ENCODE measurements around the gene TOP1.
"Not testable (repeated sequence)": the region's sequence is repeated elsewhere in the genome, so short reads cannot be mapped to it uniquely, and the experiment has no call there.

TOP1 gene

GRCh38 chr20:41110930-41111577 is 82.4 kb downstream of the TOP1 start:
- no peak overlapping the region for H3K27ac ChIP-seq (ENCODE audit: low read length)
- no peaks in the 10 kb centered on the region for H3K27me3 ChIP-seq (ENCODE audit: control insufficient read depth, insufficient read depth, low read length)
- no peaks in the 10 kb centered on the region for H3K4me1 ChIP-seq (ENCODE audit: control insufficient read depth, low read depth, low read length)
- H3K9ac ChIP-seq (ENCODE audit: low read length), result no peak overlapping the region
- H3K4me3 ChIP-seq (ENCODE audit: low read length), result no peak overlapping the region
- H3K9me3 ChIP-seq (ENCODE audit: control insufficient read depth, low read depth, low read length), result no peaks in the 10 kb centered on the region
- peaks cover 72% of the 10 kb centered on the region for H3K36me3 ChIP-seq (ENCODE audit: control insufficient read depth, low read depth, low read length)

GRCh38 chr20:41111578-41111951 is 82.9 kb downstream of the TOP1 start:
- Histone ChIP-seq H3K36me3 (ENCODE audit: control insufficient read depth, low read depth, low read length) (peaks cover 75% of the 10 kb centered on the region), H3K9me3 (ENCODE audit: control insufficient read depth, low read depth, low read length) (no peaks in the 10 kb centered on the region), H3K4me3 (ENCODE audit: low read length) (no peak overlapping the region), H3K9ac (ENCODE audit: low read length) (no peak overlapping the region), H3K4me1 (ENCODE audit: control insufficient read depth, low read depth, low read length) (no peaks in the 10 kb centered on the region), H3K27ac (ENCODE audit: low read length) (no peak overlapping the region), H3K27me3 (ENCODE audit: control insufficient read depth, insufficient read depth, low read length) (no peaks in the 10 kb centered on the region)

GRCh38 chr20:41116282-41116956 is 87.8 kb downstream of the TOP1 start:
- H3K27me3 ChIP-seq (ENCODE audit: control insufficient read depth, insufficient read depth, low read length), result no peaks in the 10 kb centered on the region
- H3K9ac ChIP-seq (ENCODE audit: low read length), result no peak overlapping the region
- H3K9me3 ChIP-seq (ENCODE audit: control insufficient read depth, low read depth, low read length), result no peaks in the 10 kb centered on the region
- H3K4me1 ChIP-seq (ENCODE audit: control insufficient read depth, low read depth, low read length), result no peaks in the 10 kb centered on the region
- H3K36me3 ChIP-seq (ENCODE audit: control insufficient read depth, low read depth, low read length), result peaks cover 88% of the 10 kb centered on the region
- no peak overlapping the region for H3K4me3 ChIP-seq (ENCODE audit: low read length)
- H3K27ac ChIP-seq (ENCODE audit: low read length), result no peak overlapping the region

GRCh38 chr20:41118159-41118558 is 89.5 kb downstream of the TOP1 start:
- H3K4me1 ChIP-seq (ENCODE audit: control insufficient read depth, low read depth, low read length); H3K4me3 ChIP-seq (ENCODE audit: low read length); H3K9me3 ChIP-seq (ENCODE audit: control insufficient read depth, low read depth, low read length); H3K27ac ChIP-seq (ENCODE audit: low read length); H3K27me3 ChIP-seq (ENCODE audit: control insufficient read depth, insufficient read depth, low read length); H3K9ac ChIP-seq (ENCODE audit: low read length): not testable (repeated sequence)
- H3K36me3 ChIP-seq (ENCODE audit: control insufficient read depth, low read depth, low read length), result peaks cover 88% of the 10 kb centered on the region

GRCh38 chr20:41118632-41119031 is 90.0 kb downstream of the TOP1 start:
- no peak overlapping the region for H3K9ac ChIP-seq (ENCODE audit: low read length)
- no peaks in the 10 kb centered on the region for H3K9me3 ChIP-seq (ENCODE audit: control insufficient read depth, low read depth, low read length)
- no peak overlapping the region for H3K27ac ChIP-seq (ENCODE audit: low read length)
- H3K4me1 ChIP-seq (ENCODE audit: control insufficient read depth, low read depth, low read length), result no peaks in the 10 kb centered on the region
- no peaks in the 10 kb centered on the region for H3K27me3 ChIP-seq (ENCODE audit: control insufficient read depth, insufficient read depth, low read length)
- H3K4me3 ChIP-seq (ENCODE audit: low read length), result no peak overlapping the region
- H3K36me3 ChIP-seq (ENCODE audit: control insufficient read depth, low read depth, low read length), result peaks cover 88% of the 10 kb centered on the region

DNA sequence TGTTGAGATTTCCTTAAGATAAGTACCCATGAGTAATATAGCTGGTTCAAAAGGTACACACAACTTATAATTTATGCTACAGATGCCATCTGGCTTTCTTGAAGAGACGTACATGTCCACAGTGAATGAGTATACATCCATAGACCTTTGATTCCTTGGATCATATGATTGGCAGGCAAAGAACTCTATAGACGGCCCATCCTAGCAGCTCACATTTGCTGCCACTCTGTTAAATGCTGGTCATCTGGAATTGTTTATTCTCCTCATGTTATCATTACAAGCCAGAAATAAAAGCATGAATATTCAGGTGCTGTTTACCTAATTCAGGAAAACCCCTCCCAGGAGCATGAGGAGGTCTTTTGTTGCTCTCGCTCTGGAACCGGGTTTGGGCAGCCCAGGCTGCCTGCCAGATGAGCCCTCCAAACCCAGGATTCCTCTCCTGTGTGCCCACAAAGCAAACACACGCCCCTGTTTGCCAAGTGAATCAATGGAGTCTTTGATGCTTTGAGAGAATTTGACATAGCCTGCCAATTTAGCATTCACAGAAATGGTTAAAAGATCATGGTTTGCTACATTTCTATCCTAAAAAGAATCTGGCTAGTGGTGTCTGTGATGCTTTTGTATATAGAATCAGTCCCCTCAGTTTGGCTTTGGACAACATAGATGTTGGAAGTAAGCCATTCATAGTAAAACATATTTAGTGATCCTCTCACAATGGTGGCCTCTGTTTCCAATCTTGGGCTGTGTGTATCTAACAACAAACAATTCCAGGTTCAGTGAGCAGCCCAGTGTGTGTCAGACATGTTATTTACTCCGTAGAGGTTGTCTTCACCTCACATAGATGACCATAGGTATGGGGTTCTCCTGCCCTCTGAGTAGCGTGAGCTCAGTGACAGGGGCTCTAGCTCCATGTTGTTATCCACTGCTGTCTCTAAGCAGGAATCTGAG is 91.3 kb downstream of the TOP1 start:
- no peaks in the 10 kb centered on the region for H3K4me1 ChIP-seq (ENCODE audit: control insufficient read depth, low read depth, low read length)
- no peaks in the 10 kb centered on the region for H3K27me3 ChIP-seq (ENCODE audit: control insufficient read depth, insufficient read depth, low read length)
- H3K9ac ChIP-seq (ENCODE audit: low read length), result no peak overlapping the region
- H3K4me3 ChIP-seq (ENCODE audit: low read length), result no peak overlapping the region
- H3K9me3 ChIP-seq (ENCODE audit: control insufficient read depth, low read depth, low read length), result no peaks in the 10 kb centered on the region
- H3K36me3 ChIP-seq (ENCODE audit: control insufficient read depth, low read depth, low read length), result peaks cover 84% of the 10 kb centered on the region
- H3K27ac ChIP-seq (ENCODE audit: low read length), result no peak overlapping the region

DNA sequence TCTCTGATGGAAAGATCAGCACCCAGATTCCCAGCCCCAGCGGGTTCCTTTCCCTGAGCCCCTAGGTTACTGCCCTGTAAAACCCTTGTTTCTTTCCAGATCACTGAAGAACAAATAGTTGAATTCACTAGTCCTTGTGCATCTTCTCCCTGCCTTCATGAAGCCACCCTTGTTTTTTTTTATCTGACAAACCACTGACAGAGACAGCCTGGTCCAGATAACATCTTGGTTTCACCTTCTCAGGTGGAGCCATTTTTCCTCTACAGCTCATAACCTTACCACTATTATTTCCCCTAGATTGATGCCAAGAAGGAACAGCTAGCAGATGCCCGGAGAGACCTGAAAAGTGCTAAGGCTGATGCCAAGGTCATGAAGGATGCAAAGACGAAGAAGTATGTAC is 92.8 kb downstream of the TOP1 start:
- Histone ChIP-seq H3K27ac (ENCODE audit: low read length) (no peak overlapping the region), H3K36me3 (ENCODE audit: control insufficient read depth, low read depth, low read length) (peaks cover 82% of the 10 kb centered on the region), H3K9me3 (ENCODE audit: control insufficient read depth, low read depth, low read length) (no peaks in the 10 kb centered on the region), H3K27me3 (ENCODE audit: control insufficient read depth, insufficient read depth, low read length) (no peaks in the 10 kb centered on the region), H3K9ac (ENCODE audit: low read length) (no peak overlapping the region), H3K4me1 (ENCODE audit: control insufficient read depth, low read depth, low read length) (no peaks in the 10 kb centered on the region), H3K4me3 (ENCODE audit: low read length) (no peak overlapping the region)

- Histone ChIP-seq H3K27me3 (ENCODE audit: control insufficient read depth, insufficient read depth, low read length) (no peaks in the 10 kb centered on the region), H3K36me3 (ENCODE audit: control insufficient read depth, low read depth, low read length) (peaks cover 71% of the 10 kb centered on the region), H3K9me3 (ENCODE audit: control insufficient read depth, low read depth, low read length) (no peaks in the 10 kb centered on the region), H3K27ac (ENCODE audit: low read length) (no peak overlapping the region), H3K4me3 (ENCODE audit: low read length) (no peak overlapping the region), H3K4me1 (ENCODE audit: control insufficient read depth, low read depth, low read length) (no peaks in the 10 kb centered on the region), H3K9ac (ENCODE audit: low read length) (no peak overlapping the region)
Measured at GRCh38 chr20:41123631-41124030, 95.0 kb downstream of the TOP1 start.

- H3K4me1 ChIP-seq (ENCODE audit: control insufficient read depth, low read depth, low read length), result no peaks in the 10 kb centered on the region
Measured at GRCh38 chr20:41124451-41125094, 96.0 kb downstream of the TOP1 start.

GRCh38 chr20:41125530-41126457 is 97.2 kb downstream of the TOP1 start:
- peaks cover 53% of the 10 kb centered on the region for H3K36me3 ChIP-seq (ENCODE audit: control insufficient read depth, low read depth, low read length)
- H3K9me3 ChIP-seq (ENCODE audit: control insufficient read depth, low read depth, low read length), result no peaks in the 10 kb centered on the region
- H3K9ac ChIP-seq (ENCODE audit: low read length), result no peak overlapping the region
- H3K27me3 ChIP-seq (ENCODE audit: control insufficient read depth, insufficient read depth, low read length), result no peaks in the 10 kb centered on the region
- no peak overlapping the region for H3K27ac ChIP-seq (ENCODE audit: low read length)
- H3K4me1 ChIP-seq (ENCODE audit: control insufficient read depth, low read depth, low read length), result no peaks in the 10 kb centered on the region
- no peak overlapping the region for H3K4me3 ChIP-seq (ENCODE audit: low read length)

More at GRCh38 chr20:41124451-41125094, 96.0 kb downstream of the TOP1 start:
- H3K9me3 ChIP-seq (ENCODE audit: control insufficient read depth, low read depth, low read length), result no peaks in the 10 kb centered on the region
- no peak overlapping the region for H3K4me3 ChIP-seq (ENCODE audit: low read length)
- no peaks in the 10 kb centered on the region for H3K27me3 ChIP-seq (ENCODE audit: control insufficient read depth, insufficient read depth, low read length)
- peaks cover 64% of the 10 kb centered on the region for H3K36me3 ChIP-seq (ENCODE audit: control insufficient read depth, low read depth, low read length)
- H3K9ac ChIP-seq (ENCODE audit: low read length), result no peak overlapping the region
- H3K27ac ChIP-seq (ENCODE audit: low read length), result no peak overlapping the region

All from iPS-18a (cell line).